ENCODE measurements around the gene TMEM222.
"Not testable (repeated sequence)": the region's sequence is repeated elsewhere in the genome, so short reads cannot be mapped to it uniquely, and the experiment has no call there.

TMEM222 gene

GRCh38 chr1:27321813-27322568 lies at the start of gene TMEM222:
Gene TMEM222, plus strand, starts transcription at chr1:27322163. Its CDS starts 35 bp downstream, at chr1:27322198.
- peak; percentile 94 for DNase-seq (ENCODE audit: low read depth in 2 of 2, low spot score in 1 of 2)

- DNase-seq (ENCODE audit: low read depth in 2 of 2, low spot score in 1 of 2) = no peak
Measured at GRCh38 chr1:27274204-27274603, 47.8 kb upstream of the TMEM222 start.

GRCh38 chr1:27275696-27276095 lies 46.3 kb upstream of the TMEM222 start:
- no peak for DNase-seq (ENCODE audit: low read depth in 2 of 2, low spot score in 1 of 2)

GRCh38 chr1:27284425-27285273 lies 37.3 kb upstream of the TMEM222 start:
- peak; percentile 74 to 90 for DNase-seq (ENCODE audit: low read depth in 2 of 2, low spot score in 1 of 2)

GRCh38 chr1:27285274-27285660 lies 36.7 kb upstream of the TMEM222 start:
- DNase-seq (ENCODE audit: low read depth in 2 of 2, low spot score in 1 of 2) = no peak

GRCh38 chr1:27285821-27286220 lies 36.1 kb upstream of the TMEM222 start:
- not testable (repeated sequence) for DNase-seq (ENCODE audit: low read depth in 2 of 2, low spot score in 1 of 2)

GRCh38 chr1:27289125-27289524 lies 32.8 kb upstream of the TMEM222 start:
- DNase-seq (ENCODE audit: low read depth in 2 of 2, low spot score in 1 of 2) = not testable (repeated sequence)

GRCh38 chr1:27290581-27290980 lies 31.4 kb upstream of the TMEM222 start:
- no peak for DNase-seq (ENCODE audit: low read depth in 2 of 2, low spot score in 1 of 2)

GRCh38 chr1:27292106-27292505 lies 29.9 kb upstream of the TMEM222 start:
- no peak for DNase-seq (ENCODE audit: low read depth in 2 of 2, low spot score in 1 of 2)

GRCh38 chr1:27293915-27294314 lies 28.0 kb upstream of the TMEM222 start:
- no peak for DNase-seq (ENCODE audit: low read depth in 2 of 2, low spot score in 1 of 2)

GRCh38 chr1:27296773-27297291 lies 25.1 kb upstream of the TMEM222 start:
- DNase-seq (ENCODE audit: low read depth in 2 of 2, low spot score in 1 of 2) = peak; percentile 7 to 48

- no peak for DNase-seq (ENCODE audit: low read depth in 2 of 2, low spot score in 1 of 2)
Measured at GRCh38 chr1:27297903-27298302, 24.1 kb upstream of the TMEM222 start.

GRCh38 chr1:27298632-27299384 lies 23.2 kb upstream of the TMEM222 start:
- DNase-seq (ENCODE audit: low read depth in 2 of 2, low spot score in 1 of 2) = no peak

GRCh38 chr1:27299385-27300271 lies 22.3 kb upstream of the TMEM222 start:
- no peak for DNase-seq (ENCODE audit: low read depth in 2 of 2, low spot score in 1 of 2)

- DNase-seq (ENCODE audit: low read depth in 2 of 2, low spot score in 1 of 2) = peak; percentile 43 to 52
Measured at GRCh38 chr1:27300341-27301051, 21.5 kb upstream of the TMEM222 start.

GRCh38 chr1:27301052-27301422 lies 20.9 kb upstream of the TMEM222 start:
- no peak for DNase-seq (ENCODE audit: low read depth in 2 of 2, low spot score in 1 of 2)

GRCh38 chr1:27301582-27302199 lies 20.3 kb upstream of the TMEM222 start:
- DNase-seq (ENCODE audit: low read depth in 2 of 2, low spot score in 1 of 2) = no peak

- DNase-seq (ENCODE audit: low read depth in 2 of 2, low spot score in 1 of 2) = no peak
Measured at GRCh38 chr1:27302612-27303011, 19.4 kb upstream of the TMEM222 start.

- no peak for DNase-seq (ENCODE audit: low read depth in 2 of 2, low spot score in 1 of 2)
Measured at GRCh38 chr1:27303509-27303908, 18.5 kb upstream of the TMEM222 start.

All from stimulated activated CD8-positive, alpha-beta memory T cell treated with anti-CD3 and anti-CD28 coated beads, Interleukin-4, amount 100 ng/mL, for 4 hours (primary cell).